Stomach (tissue), 4 donors: Measurements from ENCODE around the gene AADAT.

Experiments
- POLR2A ChIP-seq, 4 donors: fragments of 450-650 bp; IDR thresholded peaks; one replicate each; pipeline ENCODE4 v1.6.1; 2016; ENCODE audit warnings: antibody characterized with exemption in 4 of 4, control low read depth in 2 of 4, mild to moderate bottlenecking in 1 of 4, moderate library complexity in 1 of 4
- POLR2AphosphoS5 ChIP-seq, 3 donors: sonication (generic); formaldehyde crosslinking; IDR thresholded peaks; one replicate each; pipeline ENCODE4 v1.6.1; 2016; ENCODE audit warnings: antibody characterized with exemption in 3 of 3
- TF ChIP-seq, protein P1 (sequence below), 7 experiments: fragments of 450-650 bp in 4 of 7; fragments of 200-600 bp in 3 of 7; sonication (generic) in 3 of 7; IDR thresholded peaks; one replicate each; pipeline ENCODE4 v1.5.1; 2016 to 2019; ENCODE audit warnings: antibody characterized with exemption in 7 of 7, control low read depth in 2 of 7, mild to moderate bottlenecking in 1 of 7

DNA sequence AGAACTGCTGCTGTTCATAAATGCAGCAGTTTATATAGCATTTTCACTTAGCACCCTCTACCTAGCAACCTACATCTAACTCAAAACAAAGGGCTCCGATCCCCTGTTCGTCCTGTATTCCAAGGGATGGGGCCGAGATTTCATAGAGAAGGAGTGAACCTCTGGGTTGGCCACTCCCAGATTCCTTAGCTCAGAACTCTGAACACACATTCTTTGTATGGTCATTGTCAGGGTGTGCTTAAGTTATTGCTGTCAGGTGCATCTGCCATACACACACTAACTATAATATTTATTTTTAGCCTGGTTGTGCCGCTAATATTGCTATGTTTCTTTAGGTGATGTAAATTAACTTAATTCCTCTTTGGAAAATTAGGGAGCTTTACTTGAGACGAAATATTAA, 47.7 kb upstream of the AADAT start:
- TF ChIP-seq POLR2A (IDR thresholded peaks at IDR 0.05) (no peak), POLR2AphosphoS5 (IDR thresholded peaks at IDR 0.05) (no peak)
- TF ChIP-seq, protein P1, sequence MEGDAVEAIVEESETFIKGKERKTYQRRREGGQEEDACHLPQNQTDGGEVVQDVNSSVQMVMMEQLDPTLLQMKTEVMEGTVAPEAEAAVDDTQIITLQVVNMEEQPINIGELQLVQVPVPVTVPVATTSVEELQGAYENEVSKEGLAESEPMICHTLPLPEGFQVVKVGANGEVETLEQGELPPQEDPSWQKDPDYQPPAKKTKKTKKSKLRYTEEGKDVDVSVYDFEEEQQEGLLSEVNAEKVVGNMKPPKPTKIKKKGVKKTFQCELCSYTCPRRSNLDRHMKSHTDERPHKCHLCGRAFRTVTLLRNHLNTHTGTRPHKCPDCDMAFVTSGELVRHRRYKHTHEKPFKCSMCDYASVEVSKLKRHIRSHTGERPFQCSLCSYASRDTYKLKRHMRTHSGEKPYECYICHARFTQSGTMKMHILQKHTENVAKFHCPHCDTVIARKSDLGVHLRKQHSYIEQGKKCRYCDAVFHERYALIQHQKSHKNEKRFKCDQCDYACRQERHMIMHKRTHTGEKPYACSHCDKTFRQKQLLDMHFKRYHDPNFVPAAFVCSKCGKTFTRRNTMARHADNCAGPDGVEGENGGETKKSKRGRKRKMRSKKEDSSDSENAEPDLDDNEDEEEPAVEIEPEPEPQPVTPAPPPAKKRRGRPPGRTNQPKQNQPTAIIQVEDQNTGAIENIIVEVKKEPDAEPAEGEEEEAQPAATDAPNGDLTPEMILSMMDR (IDR thresholded peaks at IDR 0.05): no peak
